Measurements from ENCODE around the gene APBA1.
"Not testable (repeated sequence)": the region's sequence is repeated elsewhere in the genome, so short reads cannot be mapped to it uniquely, and the experiment has no call there.

The APBA1 gene

GRCh38 chr9:69470186-69470977, 201.8 kb downstream of the APBA1 start:
- no peak for DNase-seq

GRCh38 chr9:69469136-69469535, 203.0 kb downstream of the APBA1 start:
- no peak for DNase-seq

GRCh38 chr9:69468380-69468779, 203.8 kb downstream of the APBA1 start:
- DNase-seq = no peak

- no peak for DNase-seq
Observed at GRCh38 chr9:69466151-69466550, 206.0 kb downstream of the APBA1 start.

- no peak for DNase-seq
Observed at GRCh38 chr9:69465473-69465872, 206.7 kb downstream of the APBA1 start.

- no peak for DNase-seq
Observed at GRCh38 chr9:69463497-69464068, 208.6 kb downstream of the APBA1 start.

GRCh38 chr9:69462394-69462793, 209.8 kb downstream of the APBA1 start:
- no peak for DNase-seq

- DNase-seq = no peak
Observed at GRCh38 chr9:69461103-69461887, 210.9 kb downstream of the APBA1 start.

- DNase-seq = no peak
Observed at GRCh38 chr9:69460012-69460411, 212.2 kb downstream of the APBA1 start.

- DNase-seq = no peak
Observed at GRCh38 chr9:69458176-69458575, 214.0 kb downstream of the APBA1 start.

- DNase-seq = no peak
Observed at GRCh38 chr9:69456201-69456600, 216.0 kb downstream of the APBA1 start.

GRCh38 chr9:69455311-69455710, 216.9 kb downstream of the APBA1 start:
- no peak for DNase-seq

- DNase-seq = no peak
Observed at GRCh38 chr9:69454321-69454720, 217.8 kb downstream of the APBA1 start.

- no peak for DNase-seq
Observed at GRCh38 chr9:69453746-69454145, 218.4 kb downstream of the APBA1 start.

- DNase-seq = no peak
Observed at GRCh38 chr9:69452110-69452782, 219.9 kb downstream of the APBA1 start.

- no peak for DNase-seq
Observed at GRCh38 chr9:69446496-69446895, 225.7 kb downstream of the APBA1 start.

GRCh38 chr9:69445251-69445650, 226.9 kb downstream of the APBA1 start:
- no peak for DNase-seq

GRCh38 chr9:69444791-69445190, 227.4 kb downstream of the APBA1 start:
- no peak for DNase-seq

- DNase-seq = no peak
Observed at GRCh38 chr9:69444021-69444420, 228.2 kb downstream of the APBA1 start.

GRCh38 chr9:69443178-69443577, 229.0 kb downstream of the APBA1 start:
- DNase-seq = no peak

GRCh38 chr9:69442486-69442885, 229.7 kb downstream of the APBA1 start:
- no peak for DNase-seq

GRCh38 chr9:69440254-69440955, 231.8 kb downstream of the APBA1 start:
- not testable (repeated sequence) for DNase-seq

- DNase-seq = not testable (repeated sequence)
Observed at GRCh38 chr9:69439654-69440053, 232.5 kb downstream of the APBA1 start.
